NB4 (cell line): ENCODE results near the gene ZNF529.

Experiments used
- DNase-seq: peaks from one replicate; pipeline ENCODE4 v3.0.0; 2010; ENCODE audit warnings: low read depth
- H3K4me3 ChIP-seq: one replicate; pipeline ENCODE4 v1.5.1; 2011; ENCODE audit warnings: mild to moderate bottlenecking, low read depth, low read length, moderate library complexity
- MYC ChIP-seq: IDR thresholded peaks from 2 replicates; pipeline ENCODE4 v1.6.1; 2011; ENCODE audit warnings: low read depth, low read length
- POLR2A ChIP-seq: IDR thresholded peaks from 2 replicates; pipeline ENCODE4 v1.6.1; 2011; ENCODE audit warnings: mild to moderate bottlenecking; ENCODE audit not compliant: insufficient read length; ENCODE audit errors: extremely low read depth
- TF ChIP-seq, protein P1 (sequence below): IDR thresholded peaks from one replicate; pipeline ENCODE4 v1.5.1; 2012; ENCODE audit warnings: low read depth, low read length
- TF ChIP-seq, protein P2 (sequence below): IDR thresholded peaks from 2 replicates; pipeline ENCODE4 v1.6.1; 2011; ENCODE audit warnings: low read depth, low read length

The ZNF529 gene

DNA sequence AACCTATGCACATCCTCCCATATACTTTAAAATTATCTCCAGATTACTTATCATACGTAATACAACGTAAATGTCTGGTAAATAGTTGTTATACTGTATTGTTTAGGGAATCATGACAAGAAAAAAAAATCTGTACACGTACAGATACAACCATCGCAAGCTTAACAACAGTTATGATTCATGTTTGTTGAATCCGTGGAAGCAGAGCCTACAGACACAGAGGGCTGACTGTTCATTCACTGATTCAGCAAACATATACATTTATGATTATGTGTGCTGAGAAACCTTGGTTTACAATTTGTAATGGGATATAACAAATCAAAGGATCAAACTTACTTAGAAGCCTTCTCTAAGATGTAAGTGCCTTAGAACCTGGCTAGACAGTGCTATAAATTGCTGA lies 46.5 kb downstream of the ZNF529 start:
- H3K4me3 ChIP-seq = peak overlapping the region; percentile 90
- DNase-seq = no peak
- TF ChIP-seq, protein P1, sequence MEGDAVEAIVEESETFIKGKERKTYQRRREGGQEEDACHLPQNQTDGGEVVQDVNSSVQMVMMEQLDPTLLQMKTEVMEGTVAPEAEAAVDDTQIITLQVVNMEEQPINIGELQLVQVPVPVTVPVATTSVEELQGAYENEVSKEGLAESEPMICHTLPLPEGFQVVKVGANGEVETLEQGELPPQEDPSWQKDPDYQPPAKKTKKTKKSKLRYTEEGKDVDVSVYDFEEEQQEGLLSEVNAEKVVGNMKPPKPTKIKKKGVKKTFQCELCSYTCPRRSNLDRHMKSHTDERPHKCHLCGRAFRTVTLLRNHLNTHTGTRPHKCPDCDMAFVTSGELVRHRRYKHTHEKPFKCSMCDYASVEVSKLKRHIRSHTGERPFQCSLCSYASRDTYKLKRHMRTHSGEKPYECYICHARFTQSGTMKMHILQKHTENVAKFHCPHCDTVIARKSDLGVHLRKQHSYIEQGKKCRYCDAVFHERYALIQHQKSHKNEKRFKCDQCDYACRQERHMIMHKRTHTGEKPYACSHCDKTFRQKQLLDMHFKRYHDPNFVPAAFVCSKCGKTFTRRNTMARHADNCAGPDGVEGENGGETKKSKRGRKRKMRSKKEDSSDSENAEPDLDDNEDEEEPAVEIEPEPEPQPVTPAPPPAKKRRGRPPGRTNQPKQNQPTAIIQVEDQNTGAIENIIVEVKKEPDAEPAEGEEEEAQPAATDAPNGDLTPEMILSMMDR = no peak
- TF ChIP-seq MYC (no peak), POLR2A (no peak)
- TF ChIP-seq, protein P2, sequence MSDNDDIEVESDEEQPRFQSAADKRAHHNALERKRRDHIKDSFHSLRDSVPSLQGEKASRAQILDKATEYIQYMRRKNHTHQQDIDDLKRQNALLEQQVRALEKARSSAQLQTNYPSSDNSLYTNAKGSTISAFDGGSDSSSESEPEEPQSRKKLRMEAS = no peak

DNA sequence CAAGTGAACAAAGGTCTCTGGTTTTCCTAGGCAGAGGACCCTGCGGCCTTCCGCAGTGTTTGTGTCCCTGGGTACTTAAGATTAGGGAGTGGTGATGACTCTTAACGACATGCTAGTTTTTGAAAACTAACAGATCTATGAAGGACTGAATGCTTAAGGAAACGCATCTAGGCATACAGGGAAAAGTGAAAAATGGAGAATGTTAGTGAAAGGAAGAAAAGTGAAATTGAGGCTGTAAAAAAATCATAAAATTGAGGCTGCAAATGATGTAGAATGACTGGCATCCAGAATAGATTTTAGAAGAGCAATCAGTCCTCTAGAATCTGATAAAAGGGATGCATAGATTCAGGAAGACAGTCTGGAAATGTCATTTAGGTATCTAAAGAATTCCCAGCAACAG lies 48.5 kb downstream of the ZNF529 start:
- DNase-seq = no peak
- TF ChIP-seq, protein P2 = no peak
- no peak overlapping the region for H3K4me3 ChIP-seq

DNA sequence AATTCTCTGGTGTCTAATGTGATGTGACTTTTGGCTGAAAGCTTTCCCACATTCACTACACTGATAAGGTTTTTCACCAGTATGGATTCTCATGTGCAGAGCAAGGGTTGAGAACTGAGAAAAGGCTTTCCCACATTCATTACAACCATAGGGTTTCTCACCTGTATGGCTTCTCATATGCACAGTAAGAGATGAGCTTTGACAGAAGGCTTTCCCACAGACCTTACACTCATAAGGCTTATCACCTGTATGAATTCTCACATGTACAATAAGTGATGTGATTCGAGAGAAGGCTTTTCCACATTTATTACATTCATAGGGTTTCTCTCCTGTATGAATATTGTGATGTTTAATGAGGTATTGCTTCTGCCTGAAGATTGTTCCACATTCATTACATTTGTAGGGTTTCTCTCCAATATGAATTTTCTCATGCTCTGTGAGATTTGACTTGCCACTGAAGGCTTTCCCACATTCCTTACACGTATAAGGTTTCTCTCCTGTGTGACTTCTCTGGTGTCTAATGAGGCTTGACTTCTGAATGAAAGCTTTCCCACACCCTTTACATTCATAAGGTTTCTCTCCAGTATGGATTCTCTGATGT lies 59.0 kb downstream of the ZNF529 start:
- H3K4me3 ChIP-seq = no peak overlapping the region
- TF ChIP-seq, protein P1 = no peak
- TF ChIP-seq MYC = no peak
- TF ChIP-seq, protein P2 = no peak
- TF ChIP-seq POLR2A = no peak
- no peak for DNase-seq

DNA sequence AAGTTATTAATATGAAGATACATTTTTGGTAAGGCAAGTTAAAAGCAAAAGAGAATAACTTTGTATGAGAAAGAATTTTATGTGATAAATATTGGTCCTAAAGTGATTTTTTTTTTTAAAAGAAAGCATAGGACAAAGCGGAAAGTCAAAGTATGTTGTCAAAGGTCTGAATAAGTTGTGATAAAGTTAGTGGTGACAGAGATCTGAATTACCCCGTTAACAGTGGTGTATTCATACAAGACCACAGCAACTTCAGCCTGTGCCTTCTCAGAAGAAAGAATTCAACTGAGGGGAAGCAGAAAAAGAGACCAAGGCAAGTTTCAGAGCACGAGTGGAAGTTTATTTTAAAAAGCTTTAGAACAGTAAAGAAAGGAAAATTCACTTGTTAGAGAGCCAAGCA lies 64.8 kb downstream of the ZNF529 start:
- DNase-seq = no peak
- H3K4me3 ChIP-seq = no peak overlapping the region
- TF ChIP-seq POLR2A = no peak
- TF ChIP-seq MYC = no peak
- TF ChIP-seq, protein P2 = no peak
- TF ChIP-seq, protein P1 = no peak

DNA sequence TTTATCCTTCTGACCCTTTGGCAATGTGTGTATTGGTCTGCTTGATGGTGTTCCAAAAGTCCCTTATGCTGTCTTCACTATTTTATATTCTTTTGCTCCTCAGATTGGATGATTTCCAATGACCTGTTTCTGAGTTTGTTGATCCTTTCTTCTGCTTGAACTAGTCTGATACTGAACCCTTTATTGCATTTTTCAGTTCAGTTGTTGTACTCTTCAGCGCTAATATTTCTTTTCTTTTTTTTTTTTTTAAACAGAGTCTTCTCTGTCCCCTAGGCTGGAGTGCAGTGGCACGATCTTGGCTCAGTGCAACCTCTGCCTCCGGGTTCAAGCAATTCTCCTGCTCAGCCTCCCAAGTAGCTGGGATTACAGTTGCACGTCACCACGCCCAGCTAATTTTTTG lies 71.1 kb downstream of the ZNF529 start:
- no peak for DNase-seq
- H3K4me3 ChIP-seq = no peak overlapping the region
- TF ChIP-seq MYC (no peak), POLR2A (no peak)
- TF ChIP-seq, protein P1 = no peak
- TF ChIP-seq, protein P2 = no peak

DNA sequence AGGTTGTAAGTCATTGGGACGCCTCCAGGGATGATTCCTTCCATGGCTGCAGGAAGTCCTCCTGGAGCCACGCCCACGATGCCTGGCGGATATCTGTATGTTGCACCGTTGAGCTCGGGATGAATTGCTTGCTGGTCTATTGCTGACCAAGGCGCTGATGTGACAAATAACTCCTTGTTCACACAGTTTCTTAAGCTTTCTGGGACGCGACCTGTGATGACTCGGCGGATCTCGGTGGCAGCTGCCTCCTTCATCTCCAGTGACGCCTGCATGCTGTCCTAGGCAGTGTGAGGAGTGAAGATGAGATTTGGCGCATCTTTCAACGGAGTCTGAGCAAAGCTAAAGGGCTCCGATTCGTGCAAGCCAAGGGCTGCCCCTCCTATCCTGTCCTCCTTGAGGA lies 76.1 kb downstream of the ZNF529 start:
- no peak for DNase-seq
- no peak overlapping the region for H3K4me3 ChIP-seq
- TF ChIP-seq, protein P1 = no peak
- TF ChIP-seq, protein P2 = no peak
- no peak for TF ChIP-seq MYC
- TF ChIP-seq POLR2A = no peak
